ENCODE measurements around the gene CNNM2.

The CNNM2 gene

GRCh38 chr10:103038570-103038969 is 120.5 kb downstream of the CNNM2 start:
- no peak for DNase-seq (ENCODE audit: low read depth in 1 of 2, low spot score in 1 of 2)
- TF ChIP-seq CTCF (IDR thresholded peaks at IDR 0.05; ENCODE audit: insufficient read depth, low read length) (no peak), REST (IDR thresholded peaks at IDR 0.05; ENCODE audit: insufficient replicate concordance, low read depth) (no peak), GABPA (IDR thresholded peaks at IDR 0.05; ENCODE audit: low read depth) (no peak)
- Histone ChIP-seq H3K4me3 (replicated peaks; ENCODE audit: insufficient read depth, low read length) (no peak overlapping the region), H3K27me3 (ENCODE audit: insufficient read depth, poor library complexity, severe bottlenecking) (no peaks in the 10 kb centered on the region), H3K27ac (replicated peaks) (no peak overlapping the region)

- DNase-seq (ENCODE audit: low read depth in 1 of 2, low spot score in 1 of 2) = no peak
- TF ChIP-seq REST (IDR thresholded peaks at IDR 0.05; ENCODE audit: insufficient replicate concordance, low read depth) = no peak
- TF ChIP-seq CTCF (IDR thresholded peaks at IDR 0.05; ENCODE audit: insufficient read depth, low read length) = no peak
- TF ChIP-seq SPI1 (IDR thresholded peaks at IDR 0.05; ENCODE audit: borderline replicate concordance, low read depth) = no peak
- TF ChIP-seq POLR2AphosphoS5 (IDR thresholded peaks at IDR 0.05; ENCODE audit: low read depth) = no peak
- TF ChIP-seq GABPA (IDR thresholded peaks at IDR 0.05; ENCODE audit: low read depth) = no peak
- H3K4me3 ChIP-seq (replicated peaks; ENCODE audit: insufficient read depth, low read length) = no peak overlapping the region
- no peak overlapping the region for H3K27ac ChIP-seq (replicated peaks)
- no peaks in the 10 kb centered on the region for H3K27me3 ChIP-seq (ENCODE audit: insufficient read depth, poor library complexity, severe bottlenecking)
Measured at GRCh38 chr10:103040418-103040817, 122.3 kb downstream of the CNNM2 start.

- Histone ChIP-seq H3K27ac (replicated peaks) (no peak overlapping the region), H3K4me3 (replicated peaks; ENCODE audit: insufficient read depth, low read length) (no peak overlapping the region), H3K27me3 (ENCODE audit: insufficient read depth, poor library complexity, severe bottlenecking) (no peaks in the 10 kb centered on the region)
- DNase-seq (ENCODE audit: low read depth in 1 of 2, low spot score in 1 of 2) = no peak
- TF ChIP-seq GABPA (IDR thresholded peaks at IDR 0.05; ENCODE audit: low read depth) (no peak), CTCF (IDR thresholded peaks at IDR 0.05; ENCODE audit: insufficient read depth, low read length) (no peak), SPI1 (IDR thresholded peaks at IDR 0.05; ENCODE audit: borderline replicate concordance, low read depth) (no peak)
Measured at GRCh38 chr10:103041391-103041790, 123.3 kb downstream of the CNNM2 start.

- H3K4me3 ChIP-seq (replicated peaks; ENCODE audit: insufficient read depth, low read length) = no peak overlapping the region
- no peak for DNase-seq (ENCODE audit: low read depth in 1 of 2, low spot score in 1 of 2)
- no peaks in the 10 kb centered on the region for H3K27me3 ChIP-seq (ENCODE audit: insufficient read depth, poor library complexity, severe bottlenecking)
- TF ChIP-seq CTCF (IDR thresholded peaks at IDR 0.05; ENCODE audit: insufficient read depth, low read length) (no peak), GABPA (IDR thresholded peaks at IDR 0.05; ENCODE audit: low read depth) (no peak), POLR2AphosphoS5 (IDR thresholded peaks at IDR 0.05; ENCODE audit: low read depth) (no peak), REST (IDR thresholded peaks at IDR 0.05; ENCODE audit: insufficient replicate concordance, low read depth) (no peak), SPI1 (IDR thresholded peaks at IDR 0.05; ENCODE audit: borderline replicate concordance, low read depth) (no peak)
- no peak overlapping the region for H3K27ac ChIP-seq (replicated peaks)
Measured at GRCh38 chr10:103042129-103042528, 124.0 kb downstream of the CNNM2 start.
